HG03575 (cell line): ENCODE results near the gene TBATA.

ENCODE experiments used
- ATAC-seq: cut with Tn5 transposase; IDR thresholded peaks from one replicate; pipeline ENCODE4 v1.9.1; 2021; ENCODE audit not compliant: unreplicated experiment, insufficient number of reproducible peaks, low FRiP score; ENCODE audit errors: extremely low read depth

TBATA gene, protein sequence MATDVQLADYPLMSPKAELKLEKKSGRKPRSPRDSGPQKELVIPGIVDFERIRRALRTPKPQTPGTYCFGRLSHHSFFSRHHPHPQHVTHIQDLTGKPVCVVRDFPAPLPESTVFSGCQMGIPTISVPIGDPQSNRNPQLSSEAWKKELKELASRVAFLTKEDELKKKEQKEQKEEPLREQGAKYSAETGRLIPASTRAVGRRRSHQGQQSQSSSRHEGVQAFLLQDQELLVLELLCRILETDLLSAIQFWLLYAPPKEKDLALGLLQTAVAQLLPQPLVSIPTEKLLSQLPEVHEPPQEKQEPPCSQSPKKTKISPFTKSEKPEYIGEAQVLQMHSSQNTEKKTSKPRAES

DNA sequence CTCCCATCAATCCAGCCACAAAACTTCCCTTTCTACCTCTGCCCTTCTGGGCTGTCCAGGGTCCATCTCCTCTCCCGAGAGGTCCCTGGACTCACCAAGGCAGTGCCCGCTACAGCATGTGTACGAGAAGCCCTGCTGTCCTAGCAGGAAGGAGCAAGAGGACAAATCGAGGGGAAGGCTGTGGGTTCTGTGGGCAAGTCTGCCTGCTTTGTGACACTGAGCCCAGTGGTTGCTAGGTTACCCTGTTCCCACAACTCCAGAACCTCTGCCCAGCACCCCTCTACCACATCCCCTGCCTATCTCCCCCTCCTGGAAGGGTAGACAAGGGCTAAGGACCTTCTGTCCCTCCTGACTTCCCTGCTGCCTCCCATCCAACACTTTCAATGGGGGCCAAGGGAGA lies at the start of gene TBATA:
TSS of gene TBATA (minus strand) at position 188 of the 400 bp plus-strand sequence. CDS start 1,998 bp downstream, outside the sequence.
- ATAC-seq, result no peak

DNA sequence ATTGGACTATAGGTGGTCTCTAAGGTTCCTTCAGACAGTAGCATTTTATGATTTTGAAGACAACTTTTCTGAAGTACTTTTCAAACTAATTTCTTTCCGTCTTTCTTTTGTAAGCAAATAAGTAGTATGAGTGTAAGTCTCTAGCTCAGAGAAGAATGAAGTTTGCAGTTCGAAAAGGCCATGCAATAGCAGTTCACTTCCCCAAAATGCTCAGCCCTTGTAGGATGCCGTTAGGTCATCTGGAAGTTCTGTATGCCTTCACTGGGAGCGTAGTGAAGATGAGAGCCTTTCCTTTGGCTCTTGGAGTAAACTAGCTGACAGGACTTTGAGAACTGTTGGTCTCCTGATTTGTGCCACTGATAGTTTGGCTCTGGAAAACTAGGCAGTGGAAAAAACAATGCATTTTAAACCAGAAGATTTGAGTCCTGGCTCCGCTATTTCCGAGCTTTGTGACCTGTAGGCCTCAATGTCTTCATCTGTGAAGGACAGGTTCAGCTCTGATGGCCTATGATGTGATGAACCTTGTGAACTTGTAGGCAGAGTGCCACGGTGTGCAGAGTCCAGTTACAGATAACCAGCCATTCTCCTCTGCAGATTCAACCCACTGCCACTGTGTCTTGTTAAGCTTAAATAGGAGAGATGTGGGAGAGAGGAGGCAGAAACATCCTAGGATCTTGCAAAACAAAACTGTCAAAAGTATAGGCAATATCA lies 49.4 kb upstream of the TBATA start:
- ATAC-seq, result no peak

DNA sequence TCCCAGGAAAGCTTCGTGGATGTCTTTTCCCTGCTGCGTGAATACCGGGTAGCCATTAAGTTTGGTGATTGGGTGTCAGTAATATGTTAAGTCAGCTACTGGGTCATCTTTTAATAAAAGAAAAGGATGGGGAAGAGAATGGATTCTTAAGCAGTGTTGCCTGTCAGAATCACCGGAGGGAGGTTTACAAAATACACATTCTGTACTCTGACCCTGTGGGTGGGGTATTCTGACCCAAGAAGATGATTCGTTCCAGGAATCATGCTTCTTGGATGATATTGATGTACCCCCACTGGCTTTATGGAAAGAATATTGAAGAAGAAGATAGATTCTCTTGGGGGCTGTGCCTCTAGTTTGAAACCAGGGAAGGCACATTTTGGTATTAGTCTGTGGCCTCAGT lies 48.8 kb upstream of the TBATA start:
- ATAC-seq, result no peak

DNA sequence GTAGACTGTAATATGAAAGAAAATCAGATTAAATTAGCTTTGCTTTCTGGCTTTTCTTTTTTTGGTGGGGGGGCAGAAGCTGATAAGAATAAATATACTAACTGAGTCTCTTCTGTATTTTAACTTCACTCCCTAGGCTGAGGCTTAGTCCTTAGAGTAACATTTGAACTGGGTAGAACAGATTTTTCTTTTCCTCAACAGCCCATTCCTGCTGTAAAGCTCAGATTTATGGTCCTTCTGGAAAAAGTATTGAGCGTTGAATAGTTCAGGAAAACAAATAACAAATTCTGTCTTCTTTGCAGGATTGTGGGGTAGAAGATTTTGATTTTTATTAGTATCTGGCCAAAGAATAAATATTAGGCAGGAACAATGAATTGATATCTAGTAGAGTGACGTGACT lies 48.4 kb upstream of the TBATA start:
- ATAC-seq, result no peak

DNA sequence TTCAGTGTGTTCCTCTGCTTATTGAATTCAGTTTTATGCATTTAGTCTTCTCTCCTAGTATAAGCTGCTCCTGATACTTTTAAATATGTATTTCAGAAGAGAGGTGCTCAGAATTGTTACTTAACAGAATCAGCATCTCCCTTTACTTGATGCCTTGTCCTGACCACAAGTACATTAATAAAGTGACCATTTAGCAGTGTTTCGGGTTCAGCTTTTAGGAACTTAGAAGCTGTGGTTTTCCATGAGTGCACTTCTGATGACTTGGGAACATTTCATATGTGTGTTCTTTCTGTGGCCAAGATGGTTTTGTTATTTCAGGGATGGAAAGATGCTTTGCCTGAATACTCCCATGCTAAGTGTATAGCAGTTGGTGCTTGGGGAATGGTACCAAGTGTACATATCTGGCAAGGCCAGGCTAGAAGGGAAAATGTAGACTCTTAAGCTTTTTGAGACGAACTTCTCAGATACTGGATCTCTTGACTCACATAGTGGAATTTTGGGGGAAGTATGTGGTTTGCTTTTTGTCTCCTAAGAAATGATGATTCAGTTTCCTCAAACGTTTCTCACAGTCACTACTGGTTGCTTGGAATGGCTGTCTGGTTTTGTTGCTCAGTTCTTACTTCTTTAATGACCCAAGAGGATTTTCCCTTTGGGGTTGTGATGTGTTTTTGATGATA lies 47.8 kb upstream of the TBATA start:
- ATAC-seq, result no peak

DNA sequence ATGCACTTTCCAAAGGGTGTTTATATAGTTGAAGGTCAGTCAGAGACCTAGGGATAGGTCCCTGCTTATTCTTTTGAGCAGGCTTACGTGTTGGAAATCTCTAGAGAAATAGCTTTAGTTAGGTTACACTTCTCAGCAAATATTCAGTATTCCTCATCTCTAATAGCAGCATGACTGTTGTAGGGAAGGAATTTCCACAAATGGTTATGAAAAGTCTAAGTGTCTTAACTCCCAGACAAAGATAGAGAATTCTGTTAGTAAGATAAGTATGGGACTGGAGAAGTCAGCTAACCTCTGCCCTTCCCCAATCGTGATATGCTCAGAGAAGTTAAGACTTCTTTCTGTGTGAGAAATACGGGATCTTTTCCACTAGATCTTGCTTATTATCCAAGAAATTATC lies 47.0 kb upstream of the TBATA start:
- no peak for ATAC-seq

DNA sequence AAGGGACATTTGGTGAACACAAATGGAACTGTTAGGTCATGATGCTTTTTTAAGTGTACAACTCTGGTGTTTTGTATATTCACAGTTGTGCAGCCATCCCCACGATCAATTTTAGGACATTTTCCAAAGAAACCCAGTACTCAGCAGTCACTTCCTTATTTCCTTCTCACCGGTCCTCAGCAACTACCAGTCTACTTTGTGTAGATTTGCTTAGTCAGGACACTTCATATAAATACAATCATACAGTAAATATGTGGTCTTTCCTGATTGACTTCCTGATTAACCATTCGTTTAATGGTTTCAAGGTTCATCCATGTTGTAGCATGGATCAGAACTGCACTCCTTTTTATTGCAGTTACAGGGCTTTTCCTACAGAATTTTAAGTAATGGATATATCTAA lies 45.0 kb upstream of the TBATA start:
- no peak for ATAC-seq

DNA sequence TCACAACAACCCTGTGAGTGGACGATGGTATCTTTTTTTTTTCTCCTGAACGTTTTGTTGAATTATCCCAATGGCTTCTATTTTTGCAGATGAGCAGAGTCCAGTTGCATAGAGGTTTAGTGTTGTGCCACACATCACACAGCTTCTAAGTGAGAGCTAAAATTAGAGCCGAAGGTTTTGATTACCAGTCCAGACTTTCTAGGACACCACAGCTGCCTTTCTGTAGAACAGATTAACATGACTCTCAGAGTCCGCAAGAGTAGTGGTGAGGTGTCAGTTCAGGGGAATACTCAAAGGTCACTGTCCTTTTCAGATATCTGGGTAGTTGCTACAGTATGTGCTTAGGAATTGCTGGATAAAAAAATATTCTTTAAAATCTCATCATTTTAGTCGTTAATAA lies 44.4 kb upstream of the TBATA start:
- no peak for ATAC-seq

DNA sequence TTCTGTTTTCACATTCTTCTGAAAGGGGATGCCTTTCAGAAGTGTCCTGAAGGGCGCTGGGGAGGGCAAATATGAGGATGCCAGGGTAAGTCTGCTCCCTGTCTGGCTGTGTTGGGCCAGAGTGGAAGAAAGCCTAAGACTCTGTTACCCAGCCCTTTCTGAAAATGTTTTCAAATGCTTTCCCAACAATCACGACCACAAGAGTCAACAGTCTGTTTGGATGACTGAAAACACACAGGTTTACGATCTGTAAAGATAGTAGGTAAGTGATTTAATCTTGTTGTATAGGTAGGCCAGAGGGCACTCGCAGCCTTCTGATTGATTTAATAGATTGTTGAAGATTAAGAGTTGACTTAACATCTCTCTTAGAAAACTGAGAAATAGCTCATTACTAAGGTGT lies 43.7 kb upstream of the TBATA start:
- ATAC-seq, result no peak

DNA sequence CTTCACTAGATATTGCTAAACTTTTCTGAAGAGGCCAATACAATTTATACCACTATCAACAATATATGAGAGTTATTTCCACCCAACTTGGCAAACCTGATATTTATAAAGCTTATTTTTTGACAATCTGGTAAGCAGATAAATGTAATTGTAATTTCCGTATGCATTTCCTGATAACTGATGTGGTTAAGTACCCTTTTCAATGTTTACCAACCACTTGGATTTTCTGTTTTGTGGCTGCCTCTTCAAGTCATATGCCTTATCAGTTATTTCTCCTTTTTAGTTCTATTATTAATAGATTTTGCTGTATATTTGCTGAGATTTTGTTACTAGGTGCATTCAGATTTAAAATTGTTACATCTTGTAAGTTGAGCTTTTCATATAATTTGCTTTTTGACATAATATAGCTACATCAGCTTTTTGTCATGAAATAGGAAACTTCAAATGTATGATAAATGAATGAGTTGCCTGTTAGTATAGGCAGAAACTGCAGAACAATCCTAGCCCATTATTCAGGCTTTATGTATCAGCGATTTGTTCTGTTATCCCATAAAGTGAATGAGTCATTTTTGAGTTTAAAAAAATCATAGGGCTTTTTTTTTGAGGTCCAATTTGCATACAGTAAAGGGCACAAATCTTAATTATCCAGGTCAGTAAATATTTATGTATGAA lies 42.0 kb upstream of the TBATA start:
- ATAC-seq, result no peak

DNA sequence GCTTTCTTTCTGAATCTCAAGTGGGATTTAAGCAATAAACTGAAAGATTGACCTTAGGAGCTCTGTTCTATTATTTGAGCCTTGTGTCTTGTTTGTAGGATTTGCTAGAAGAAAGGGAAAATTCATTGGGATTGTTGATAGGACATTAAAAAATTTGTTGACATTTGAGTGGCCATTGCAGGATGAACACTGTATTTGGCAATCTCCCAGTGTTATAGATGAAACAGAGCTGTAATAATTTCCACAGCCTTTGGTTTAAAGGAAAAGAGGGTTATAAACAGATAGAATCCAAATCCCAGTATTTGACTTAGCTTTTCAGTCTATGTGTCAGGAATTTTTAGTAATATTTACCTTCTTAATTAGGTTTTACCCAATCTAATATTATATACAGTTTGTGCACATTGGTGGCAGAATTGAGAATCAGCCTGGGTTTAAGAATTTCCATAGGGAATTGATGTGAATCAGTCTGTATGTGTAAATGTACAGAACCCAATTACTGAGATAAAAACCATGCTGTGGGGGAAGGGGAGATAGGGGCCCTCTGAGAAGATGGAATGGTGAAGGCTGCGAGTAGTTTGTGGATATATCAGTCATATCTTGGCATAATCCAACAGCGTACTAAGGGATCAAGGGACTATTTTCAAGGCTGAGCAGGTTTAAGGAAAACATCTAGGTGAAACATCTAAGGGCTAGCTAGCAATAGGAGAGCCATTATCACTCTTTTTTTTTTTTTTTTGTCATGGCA lies 37.1 kb upstream of the TBATA start:
- ATAC-seq, result no peak

DNA sequence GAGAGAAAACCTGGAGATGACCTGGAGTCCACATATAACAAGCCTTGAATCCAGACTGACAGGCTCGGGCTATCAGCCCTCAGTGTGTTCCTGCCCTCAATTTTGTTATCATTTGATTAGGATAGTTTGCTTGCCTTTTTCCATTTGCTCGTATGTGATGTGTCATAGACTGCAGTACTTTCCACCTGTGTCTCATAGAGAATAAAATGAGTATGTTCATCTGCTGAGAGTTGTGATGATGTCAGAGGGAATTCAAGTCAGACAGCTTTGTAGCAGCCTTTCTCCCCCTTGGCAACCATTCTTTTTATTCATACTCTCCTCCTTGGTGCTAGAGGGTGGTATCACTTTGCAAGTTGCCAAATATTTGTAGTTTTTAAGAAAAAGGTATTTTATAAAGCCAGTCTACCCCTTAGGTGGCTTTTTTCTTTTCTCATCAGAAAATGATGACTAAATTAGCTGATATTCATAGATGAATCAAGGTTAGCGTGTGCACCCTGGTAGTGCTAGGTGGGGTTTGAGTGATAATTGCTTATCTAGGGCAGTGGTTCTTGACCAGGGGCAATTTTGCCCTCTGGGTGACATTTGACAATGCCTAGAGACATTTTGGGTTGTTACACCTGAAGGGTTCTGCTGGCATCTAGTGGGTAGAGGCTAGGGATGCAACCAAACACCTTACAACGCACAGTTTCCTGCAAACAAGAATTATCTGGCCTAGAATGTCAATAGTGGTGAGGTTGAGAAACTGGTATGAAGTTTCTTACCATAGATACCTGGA lies 36.0 kb upstream of the TBATA start:
- no peak for ATAC-seq

DNA sequence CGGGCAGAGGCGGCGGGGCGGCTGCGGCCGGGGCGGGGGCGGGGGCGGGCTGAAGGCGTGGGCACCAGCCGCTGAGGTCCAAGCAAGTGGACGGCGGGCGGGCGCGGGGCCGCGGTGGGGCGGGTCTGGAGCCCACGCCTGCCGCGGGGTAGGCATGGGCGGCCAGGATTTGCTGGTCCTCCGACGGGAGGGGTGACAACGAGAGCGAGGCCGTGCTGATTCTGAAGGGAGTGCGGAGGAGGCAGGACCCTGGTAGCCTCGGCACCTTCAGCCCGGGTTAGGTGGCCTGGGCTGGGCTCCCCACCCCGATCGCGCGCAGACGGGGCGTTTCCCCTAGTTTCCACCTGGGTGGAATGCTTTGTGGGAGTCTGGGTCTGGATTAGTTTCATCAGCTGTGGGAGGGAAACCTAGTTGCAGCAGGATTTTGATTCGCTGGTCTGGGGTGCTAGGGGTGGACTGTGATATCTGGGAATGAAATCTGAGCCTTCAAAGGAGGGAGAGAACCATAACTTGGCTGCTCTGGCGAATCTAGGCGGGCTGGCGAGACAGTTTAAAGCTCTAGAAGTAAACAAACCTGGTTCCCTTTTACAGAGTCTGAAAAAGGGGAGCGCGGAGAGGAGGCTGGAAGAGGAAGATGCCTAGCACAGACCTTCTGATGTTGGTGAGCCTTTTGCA lies 31.2 kb upstream of the TBATA start:
- ATAC-seq, result no peak

DNA sequence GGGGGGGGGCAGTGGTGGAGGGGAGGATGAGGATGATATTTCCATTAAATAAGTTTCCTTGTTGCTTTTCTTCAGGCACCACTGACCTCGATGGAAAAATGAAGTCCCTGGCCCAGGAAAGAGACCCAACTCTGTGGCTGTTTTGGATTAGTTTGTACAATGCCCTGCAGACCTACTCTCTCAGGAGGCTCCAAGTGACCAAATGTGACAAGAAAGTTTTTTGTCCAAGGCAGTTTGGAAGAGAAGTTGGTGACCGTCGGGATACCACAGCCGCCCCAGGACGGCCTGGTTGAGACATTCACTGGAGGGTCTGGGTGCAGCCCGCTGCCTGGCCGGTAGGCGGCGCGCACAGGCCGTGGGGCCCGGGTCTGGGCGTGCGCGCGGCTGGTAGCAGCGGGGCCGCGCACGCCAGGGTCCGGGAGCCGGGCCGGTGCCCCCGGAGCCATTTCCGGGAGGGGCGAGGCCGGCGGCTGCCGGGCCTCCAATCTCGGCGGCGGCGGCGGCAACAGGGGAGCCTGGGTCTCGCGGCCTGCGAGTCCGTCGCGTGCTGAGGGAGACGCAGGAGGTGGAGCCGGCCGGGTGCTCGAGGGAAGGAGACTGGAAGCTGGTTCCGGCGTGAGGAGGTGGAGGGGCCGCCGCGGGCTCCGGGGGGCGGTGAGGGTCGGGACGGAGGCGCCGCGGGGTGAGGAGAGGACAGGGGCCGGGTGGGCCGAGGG lies 30.5 kb upstream of the TBATA start, which contains the start of gene SGPL1:
TSS of gene SGPL1 (plus strand) at position 445 of the 716 bp plus-strand sequence. CDS start 906 bp downstream, outside the sequence.
- ATAC-seq, result no peak

DNA sequence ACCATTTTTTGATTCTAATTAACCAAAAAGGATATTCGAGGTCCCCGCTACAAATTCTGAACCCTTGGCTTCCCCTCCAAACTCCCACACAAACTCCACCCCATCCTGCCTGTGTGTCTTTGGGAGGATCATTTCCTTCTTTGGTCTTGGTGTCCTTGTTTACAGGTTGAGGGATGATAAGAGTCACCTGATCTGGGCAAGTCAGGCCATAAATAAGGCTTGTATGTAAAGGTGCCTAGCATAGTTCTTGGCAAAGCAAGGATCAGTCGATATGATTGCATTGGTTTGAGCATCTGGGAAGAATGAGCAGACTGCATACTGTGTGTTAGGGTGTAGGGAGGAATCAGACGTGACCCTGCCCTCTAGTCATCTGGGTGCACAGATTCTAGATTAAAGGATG lies 28.9 kb upstream of the TBATA start:
- no peak for ATAC-seq

DNA sequence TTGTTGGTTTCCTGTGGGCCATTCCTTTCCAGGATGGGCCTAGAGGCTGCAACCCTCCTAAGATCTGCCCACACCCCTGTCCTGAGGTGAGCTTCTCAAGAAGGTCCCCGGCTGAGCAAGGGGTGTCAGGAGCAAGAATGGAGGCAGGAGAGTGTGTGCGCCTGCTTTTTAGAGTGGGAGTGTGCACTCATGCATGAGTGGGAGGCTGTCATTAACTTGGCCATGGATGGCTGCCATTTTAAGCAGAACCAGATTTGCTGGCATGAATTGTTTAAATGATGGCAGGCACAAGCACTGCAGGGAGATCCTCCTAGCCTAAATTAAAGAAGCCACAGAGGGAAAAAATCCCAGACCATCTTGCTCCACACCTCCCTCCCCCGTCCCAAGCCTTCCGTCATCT lies 27.6 kb upstream of the TBATA start:
- ATAC-seq, result no peak

DNA sequence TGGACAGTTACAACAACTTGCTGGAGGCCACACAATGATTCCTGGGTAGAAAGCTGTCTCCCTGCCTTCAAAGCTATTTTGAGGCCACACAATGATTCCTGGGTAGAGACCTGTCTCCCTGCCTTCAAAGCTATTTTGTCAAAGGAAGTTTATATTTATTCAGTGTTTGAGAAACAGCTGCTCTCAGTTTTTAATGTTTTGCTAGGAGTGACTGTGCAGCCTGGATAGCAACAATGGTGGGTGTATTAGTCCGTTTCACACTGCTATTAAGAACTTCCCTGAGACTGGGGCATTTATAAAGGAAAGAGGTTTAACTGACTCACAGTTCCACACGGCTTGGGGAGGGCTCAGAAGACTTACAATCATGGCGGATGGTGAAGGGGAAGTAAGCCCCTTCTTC lies 26.7 kb upstream of the TBATA start:
- ATAC-seq, result no peak
